HepG2 (cell line): ENCODE data around the gene SIGLEC1. TPM values are rescaled to one million over a fixed set of nuclear protein-coding genes. Genes with fewer than 3 reads are reported as not detected.
A peak's percentile ranks its signal among the peaks of the same experiment; 100 is the strongest.

Experiments used
- ARNT ChIP-seq: fragments of 450-650 bp; IDR thresholded peaks from 2 replicates; pipeline ENCODE4 v1.6.1; 2017
- CCAR2 ChIP-seq: fragments of 200-400 bp; formaldehyde crosslinking; optimal IDR thresholded peaks from 2 replicates; pipeline ENCODE3; 2018; ENCODE audit warnings: low read depth, mild to moderate bottlenecking, low read length, moderate library complexity
- E2F2 ChIP-seq: sonication (generic); formaldehyde crosslinking; IDR thresholded peaks from 2 replicates; pipeline ENCODE4 v1.4.0; 2020; ENCODE audit warnings: missing genetic modification reagents, borderline replicate concordance
- KIAA2018 ChIP-seq: sonication (generic); formaldehyde crosslinking; IDR thresholded peaks from 2 replicates; pipeline ENCODE4 v1.5.0; 2020; ENCODE audit warnings: mild to moderate bottlenecking, missing genetic modification reagents, borderline replicate concordance
- KLF16 ChIP-seq, 2 experiments: sonication (generic) in 1 of 2; formaldehyde crosslinking in 1 of 2; IDR thresholded peaks; 2 replicates each; pipeline versions ENCODE4 v1.6.1 to v1.8.0; 2016 to 2023; ENCODE audit warnings: missing genetic modification reagents in 2 of 2, missing compliant biosample characterization in 1 of 2
- KMT2B ChIP-seq: IDR thresholded peaks from 2 replicates; pipeline ENCODE4 v1.6.1; 2016; ENCODE audit warnings: missing genetic modification reagents, missing compliant biosample characterization
- MAFK ChIP-seq, 2 experiments: IDR thresholded peaks in 1 of 2; conservative IDR thresholded peaks in 1 of 2; 2 replicates each; pipeline ENCODE4 v1.6.1; 2011; ENCODE audit warnings: improper control_type of control experiment in 2 of 2, low read length in 2 of 2
- NFIC ChIP-seq: IDR thresholded peaks from 2 replicates; pipeline ENCODE4 v1.6.1; 2012; ENCODE audit warnings: mild to moderate bottlenecking, low read length, inconsistent platforms
- NFYC ChIP-seq: IDR thresholded peaks from 2 replicates; pipeline ENCODE4 v1.6.1; 2016; ENCODE audit warnings: missing genetic modification reagents, missing compliant biosample characterization
- UBTF ChIP-seq: sonication (generic); formaldehyde crosslinking; IDR thresholded peaks from 2 replicates; pipeline ENCODE4 v1.4.0; 2020; ENCODE audit warnings: mild to moderate bottlenecking, missing genetic modification reagents
- ZFP36 ChIP-seq: fragments of 150-350 bp; IDR thresholded peaks from 2 replicates; pipeline ENCODE4 v1.6.1; 2018; ENCODE audit warnings: borderline replicate concordance, low read length, low read depth; ENCODE audit not compliant: partially characterized antibody
- ZNF367 ChIP-seq: sonication (generic); formaldehyde crosslinking; IDR thresholded peaks from 2 replicates; pipeline ENCODE4 v1.4.0; 2020; ENCODE audit warnings: missing genetic modification reagents, borderline replicate concordance
- ZNF496 ChIP-seq: sonication (generic); formaldehyde crosslinking; IDR thresholded peaks from 2 replicates; pipeline ENCODE4 v1.8.1; 2023; ENCODE audit warnings: mild to moderate bottlenecking, moderate library complexity, missing genetic modification reagents; ENCODE audit not compliant: insufficient replicate concordance
- ZNF703 ChIP-seq: sonication (generic); formaldehyde crosslinking; IDR thresholded peaks from 2 replicates; pipeline ENCODE4 v1.5.1; 2020; ENCODE audit warnings: missing genetic modification reagents, mild to moderate bottlenecking, moderate library complexity, borderline replicate concordance
- ZSCAN22 ChIP-seq: sonication (generic); formaldehyde crosslinking; IDR thresholded peaks from 2 replicates; pipeline ENCODE4 v1.4.0; 2020; ENCODE audit warnings: mild to moderate bottlenecking, missing genetic modification reagents
- polyA plus RNA-seq, 8 experiments: library from polyadenylated mRNA; depleted of rRNA in 3 of 8; stranded (reverse) in 7 of 8; unstranded in 1 of 8; fragments of >200 nt; fragmentation: Illumina TruSeq in 4 of 8; extraction: Trizol in 4 of 8; gene quantifications; 2 replicates each; pipeline versions ENCODE4 v1.2.1 to v1.2.3, GENCODE V29; 2011 to 2016; ENCODE audit warnings: low read depth in 4 of 8, missing spikeins in 1 of 8, mixed read lengths in 1 of 8; ENCODE audit not compliant: insufficient read depth in 1 of 8
- total RNA-seq, 5 experiments: library from RNA; depleted of rRNA; stranded (reverse); fragments of >200 nt; fragmentation: Illumina TruSeq; extraction: Trizol; gene quantifications; 2 replicates each; pipeline ENCODE4 v1.2.3, GENCODE V29; 2016; ENCODE audit warnings: low read depth in 1 of 5

Gene SIGLEC1
- total and polyA plus RNA-seq, 2 of the 13 experiments (the other 11 are each of a cell fraction or from before 2014, with no cell fraction given) = 0.01 TPM; not detected in 1

- no peak for TF ChIP-seq KIAA2018 (CRISPR knock-in tag)
- no peak; the same call in 1 of the 2 replicates for TF ChIP-seq E2F2
- no peak for TF ChIP-seq ZSCAN22 (CRISPR knock-in tag)
- no peak for TF ChIP-seq KLF16 (CRISPR knock-in tag; IDR thresholded peaks at IDR 0.05)
- 0 out of 2 replicates have a peak, but pooled peaks have one; percentile 2 for TF ChIP-seq KMT2B (CRISPR knock-in tag)
- peak; percentile 76; the same call in 1 of the 2 replicates for TF ChIP-seq UBTF (CRISPR knock-in tag)
- no peak for TF ChIP-seq ARNT
- no peak for TF ChIP-seq MAFK (conservative IDR thresholded peaks at IDR 0.05 in 1 of 2, IDR thresholded peaks at IDR 0.05 in 1 of 2; ENCODE audit: low read length in 2 of 2)
- no peak for TF ChIP-seq ZNF367 (CRISPR knock-in tag)
- no peak for TF ChIP-seq ZNF703 (CRISPR knock-in tag)
- no peak for TF ChIP-seq NFIC
- TF ChIP-seq ZNF496 (CRISPR knock-in tag) = no peak
- no peak for TF ChIP-seq ZFP36
- no peak for TF ChIP-seq NFYC (CRISPR knock-in tag)
- TF ChIP-seq CCAR2 = no peak
These were observed 26.9 kb upstream of the SIGLEC1 start (continued) for GRCh38 chr20:3739054-3739925.
